ENCODE results near the gene ZNF354B. TPM values are rescaled to one million over a fixed set of nuclear protein-coding genes. Genes with fewer than 3 reads are reported as not detected.
"Not testable (repeated sequence)": the region's sequence is repeated elsewhere in the genome, so short reads cannot be mapped to it uniquely, and the experiment has no call there.

The ZNF354B gene
- total and polyA plus RNA-seq, 8 donors: 2.1 to 39.7 (median 11.9) TPM

DNA sequence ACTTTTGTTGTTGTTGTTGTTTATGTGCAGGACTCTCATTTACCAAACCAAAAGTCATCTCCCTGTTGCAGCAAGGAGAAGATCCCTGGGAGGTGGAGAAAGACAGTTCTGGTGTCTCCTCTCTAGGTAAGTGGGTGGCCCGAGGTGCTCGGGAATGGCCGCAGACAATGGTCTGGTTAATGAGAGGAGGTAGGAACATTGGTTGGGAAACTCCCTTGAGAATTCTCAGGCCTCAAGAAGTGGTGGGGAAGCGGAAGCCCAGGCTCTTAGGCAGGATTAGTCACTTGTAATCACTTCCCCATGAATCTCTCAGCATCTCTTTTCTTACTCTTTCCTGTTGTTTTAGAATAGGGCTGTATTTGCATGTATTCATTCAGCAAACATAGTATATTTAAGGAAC is 7.2 kb downstream of the ZNF354B start:
- intact Hi-C loops (cut with DNase I; ENCODE audit: low total_unique reads): no loop called here
- DNase-seq: no peak
- H3K27me3 ChIP-seq: no peaks in the 10 kb centered on the region
- H3K9me3 ChIP-seq: peaks cover 0 to 23% (median 15%) of the 10 kb centered on the region in 4 donors
- TF ChIP-seq POLR2AphosphoS5 (IDR thresholded peaks at IDR 0.05) (no peak), POLR2A (IDR thresholded peaks at IDR 0.05) (no peak), EP300 (IDR thresholded peaks at IDR 0.05) (no peak)
- TF ChIP-seq, protein P1, sequence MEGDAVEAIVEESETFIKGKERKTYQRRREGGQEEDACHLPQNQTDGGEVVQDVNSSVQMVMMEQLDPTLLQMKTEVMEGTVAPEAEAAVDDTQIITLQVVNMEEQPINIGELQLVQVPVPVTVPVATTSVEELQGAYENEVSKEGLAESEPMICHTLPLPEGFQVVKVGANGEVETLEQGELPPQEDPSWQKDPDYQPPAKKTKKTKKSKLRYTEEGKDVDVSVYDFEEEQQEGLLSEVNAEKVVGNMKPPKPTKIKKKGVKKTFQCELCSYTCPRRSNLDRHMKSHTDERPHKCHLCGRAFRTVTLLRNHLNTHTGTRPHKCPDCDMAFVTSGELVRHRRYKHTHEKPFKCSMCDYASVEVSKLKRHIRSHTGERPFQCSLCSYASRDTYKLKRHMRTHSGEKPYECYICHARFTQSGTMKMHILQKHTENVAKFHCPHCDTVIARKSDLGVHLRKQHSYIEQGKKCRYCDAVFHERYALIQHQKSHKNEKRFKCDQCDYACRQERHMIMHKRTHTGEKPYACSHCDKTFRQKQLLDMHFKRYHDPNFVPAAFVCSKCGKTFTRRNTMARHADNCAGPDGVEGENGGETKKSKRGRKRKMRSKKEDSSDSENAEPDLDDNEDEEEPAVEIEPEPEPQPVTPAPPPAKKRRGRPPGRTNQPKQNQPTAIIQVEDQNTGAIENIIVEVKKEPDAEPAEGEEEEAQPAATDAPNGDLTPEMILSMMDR (IDR thresholded peaks at IDR 0.05): no peak
- whole genome bisulfite sequencing, 5 donors: 63 to 100% (median 82%) methylated on average over 4 of the region's 4 CpGs
- H3K4me1 ChIP-seq: peaks cover 0 to 18% (median 7%) of the 10 kb centered on the region in 4 donors
- no peak overlapping the region for H3K27ac ChIP-seq
- H3K4me3 ChIP-seq: no peak overlapping the region
- H3K36me3 ChIP-seq: peaks cover 41 to 97% (median 88%) of the 10 kb centered on the region in 4 donors

DNA sequence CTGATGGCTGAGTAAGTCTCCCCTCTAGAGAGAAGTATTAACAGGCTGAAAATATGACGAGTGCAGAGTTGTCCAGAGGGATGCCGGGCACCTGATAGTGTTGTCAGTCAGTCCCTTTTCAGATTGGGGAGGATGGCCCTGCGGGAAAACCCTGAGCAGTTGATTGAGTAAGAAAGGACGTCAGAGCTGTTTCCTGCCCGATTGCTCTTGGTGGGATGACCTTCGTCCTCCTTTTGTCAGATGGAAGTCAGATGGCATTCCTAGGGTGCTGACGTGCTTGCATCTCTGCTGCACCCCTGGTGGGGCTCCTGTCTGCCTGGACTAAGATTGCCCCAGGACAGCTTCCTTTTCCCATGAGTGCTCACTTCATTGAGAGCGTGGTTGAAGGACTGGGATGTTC is 9.8 kb downstream of the ZNF354B start:
- Histone ChIP-seq H3K4me1 (no peaks in the 10 kb centered on the region), H3K27me3 (no peaks in the 10 kb centered on the region), H3K4me3 (no peak overlapping the region), H3K27ac (no peak overlapping the region), H3K9me3 (peaks cover 7 to 49% (median 35%) of the 10 kb centered on the region in 4 donors), H3K36me3 (peaks cover 46 to 100% (median 98%) of the 10 kb centered on the region in 4 donors)
- intact Hi-C loops (cut with DNase I; ENCODE audit: low total_unique reads): no loop called here
- TF ChIP-seq, protein P1 (IDR thresholded peaks at IDR 0.05): no peak
- no peak for TF ChIP-seq POLR2AphosphoS5 (IDR thresholded peaks at IDR 0.05)
- TF ChIP-seq POLR2A (IDR thresholded peaks at IDR 0.05): no peak
- no peak for TF ChIP-seq EP300 (IDR thresholded peaks at IDR 0.05)
- WGBS, 5 donors: 72 to 88% (median 87%) methylated on average over 8 of the region's 8 CpGs
- DNase-seq: no peak

DNA sequence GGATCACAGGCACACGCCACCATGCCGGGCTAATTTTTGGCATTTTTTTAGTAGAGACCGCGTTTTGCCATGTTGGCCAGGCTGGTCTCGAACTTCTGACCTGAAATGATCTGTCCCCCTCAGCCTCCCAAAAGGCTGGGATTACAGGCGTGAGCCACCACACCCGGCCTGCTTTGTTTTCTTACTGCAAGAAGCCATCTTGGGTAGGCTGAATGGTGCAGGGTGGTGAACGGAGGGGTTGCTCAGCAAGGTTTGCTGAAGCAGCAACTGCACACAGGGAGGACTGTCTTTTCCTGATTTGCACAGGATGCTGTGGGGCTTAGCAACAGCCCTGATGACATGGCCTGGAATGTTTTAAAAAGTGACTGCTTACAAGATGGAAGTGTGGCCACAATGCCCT is 10.7 kb downstream of the ZNF354B start:
- peaks cover 9 to 57% (median 40%) of the 10 kb centered on the region in 4 donors for H3K9me3 ChIP-seq
- intact Hi-C loops (cut with DNase I; ENCODE audit: low total_unique reads): no loop called here

DNA sequence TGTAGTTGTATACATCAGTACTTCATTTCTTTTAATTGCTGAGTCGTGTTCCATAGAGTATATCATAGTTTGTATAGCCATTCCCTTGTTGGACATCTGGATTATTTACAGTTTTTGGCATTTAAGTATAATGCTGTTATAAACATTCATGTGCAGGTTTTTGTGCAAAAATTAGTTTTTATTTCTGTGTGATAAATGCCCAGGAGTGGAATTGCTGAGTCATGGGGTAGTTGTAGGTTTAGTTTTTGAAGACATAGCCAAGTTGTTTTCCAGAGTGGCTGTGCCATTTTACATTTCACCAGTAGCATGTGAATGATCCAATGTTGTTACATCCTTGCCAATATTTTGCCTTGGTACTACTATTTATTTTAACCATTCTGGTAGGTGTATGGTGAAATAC is 12.5 kb downstream of the ZNF354B start:
- H3K27ac ChIP-seq: no peak overlapping the region
- H3K36me3 ChIP-seq: peaks cover 61 to 100% (median 100%) of the 10 kb centered on the region in 4 donors
- no peaks in the 10 kb centered on the region for H3K4me1 ChIP-seq
- H3K9me3 ChIP-seq: peaks cover 22 to 76% (median 58%) of the 10 kb centered on the region in 4 donors
- 83 to 98% (median 93%) methylated on average over 1 of the region's 1 CpG for WGBS, 5 donors
- no peaks in the 10 kb centered on the region for H3K27me3 ChIP-seq
- intact Hi-C loops (cut with DNase I; ENCODE audit: low total_unique reads): no loop called here
- no peak overlapping the region for H3K4me3 ChIP-seq
- no peak for DNase-seq
- no peak for TF ChIP-seq POLR2AphosphoS5 (IDR thresholded peaks at IDR 0.05)
- no peak for TF ChIP-seq EP300 (IDR thresholded peaks at IDR 0.05)
- TF ChIP-seq, protein P1 (IDR thresholded peaks at IDR 0.05): no peak
- no peak for TF ChIP-seq POLR2A (IDR thresholded peaks at IDR 0.05)

More for the DNA sequence above, 10.7 kb downstream of the ZNF354B start:
- no peak overlapping the region for H3K27ac ChIP-seq
- DNase-seq: no peak
- WGBS, 5 donors: 83 to 98% (median 94%) methylated on average over 8 of the region's 8 CpGs
- peaks cover 53 to 100% (median 100%) of the 10 kb centered on the region in 4 donors for H3K36me3 ChIP-seq
- H3K4me3 ChIP-seq: no peak overlapping the region
- TF ChIP-seq, protein P1 (IDR thresholded peaks at IDR 0.05): no peak
- no peak for TF ChIP-seq EP300 (IDR thresholded peaks at IDR 0.05)
- no peak for TF ChIP-seq POLR2A (IDR thresholded peaks at IDR 0.05)
- no peaks in the 10 kb centered on the region for H3K27me3 ChIP-seq
- H3K4me1 ChIP-seq: no peaks in the 10 kb centered on the region

DNA sequence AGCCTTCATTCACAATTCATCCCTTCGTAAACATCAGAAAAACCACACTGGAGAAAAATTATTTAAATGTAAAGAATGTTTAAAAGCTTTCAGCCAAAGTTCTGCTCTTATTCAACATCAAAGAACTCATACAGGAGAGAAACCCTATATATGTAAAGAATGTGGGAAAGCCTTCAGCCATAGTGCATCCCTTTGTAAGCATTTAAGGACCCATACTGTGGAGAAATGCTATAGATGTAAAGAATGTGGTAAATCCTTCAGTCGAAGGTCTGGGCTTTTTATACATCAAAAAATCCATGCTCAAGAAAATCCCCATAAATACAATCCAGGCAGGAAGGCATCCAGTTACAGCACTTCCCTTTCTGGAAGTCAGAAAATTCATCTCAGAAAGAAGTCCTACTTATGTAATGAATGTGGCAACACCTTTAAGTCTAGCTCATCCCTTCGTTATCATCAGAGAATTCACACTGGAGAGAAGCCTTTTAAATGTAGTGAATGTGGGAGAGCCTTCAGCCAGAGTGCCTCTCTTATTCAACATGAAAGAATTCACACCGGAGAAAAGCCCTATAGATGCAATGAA is 23.5 kb downstream of the ZNF354B start:
- peaks cover 44 to 100% (median 97%) of the 10 kb centered on the region in 4 donors for H3K36me3 ChIP-seq
- intact Hi-C loops (cut with DNase I; ENCODE audit: low total_unique reads): not testable (repeated sequence)

More for the DNA sequence above, 23.5 kb downstream of the ZNF354B start:
- H3K4me1 ChIP-seq, H3K27ac ChIP-seq, H3K4me3 ChIP-seq, H3K27me3 ChIP-seq, DNase-seq: not testable (repeated sequence)
- peaks cover 51 to 100% (median 94%) of the 10 kb centered on the region in 4 donors for H3K9me3 ChIP-seq
- WGBS, 5 donors: 94 to 99% (median 98%) methylated on average over 4 of the region's 4 CpGs
